ENCODE measurements around the gene ATXN2L.
"Not testable (repeated sequence)": the region's sequence is repeated elsewhere in the genome, so short reads cannot be mapped to it uniquely, and the experiment has no call there.

Gene ATXN2L

GRCh38 chr16:28872952-28873351 is 50.2 kb downstream of the ATXN2L start:
- no peak for DNase-seq

- DNase-seq, result peak; percentile 25 to 51 (median 48)
Measured at GRCh38 chr16:28873543-28874201, 50.9 kb downstream of the ATXN2L start.

- DNase-seq, result no peak
Measured at GRCh38 chr16:28874406-28874805, 51.6 kb downstream of the ATXN2L start.

GRCh38 chr16:28875134-28876018 is 52.6 kb downstream of the ATXN2L start:
- DNase-seq, result no peak

GRCh38 chr16:28876019-28876659 is 53.3 kb downstream of the ATXN2L start:
- no peak for DNase-seq

GRCh38 chr16:28876973-28877654 is 54.3 kb downstream of the ATXN2L start:
- DNase-seq, result no peak

GRCh38 chr16:28877655-28878000 is 54.8 kb downstream of the ATXN2L start:
- no peak for DNase-seq

GRCh38 chr16:28878083-28878926 is 55.5 kb downstream of the ATXN2L start, which contains the start of gene ATP2A1:
ATP2A1 (plus strand) TSS chr16:28878488; CDS start chr16:28878672, 184 bp downstream.
- DNase-seq, result no peak

GRCh38 chr16:28879261-28879840 is 56.6 kb downstream of the ATXN2L start:
- DNase-seq, result no peak

GRCh38 chr16:28879841-28880588 is 57.2 kb downstream of the ATXN2L start:
- DNase-seq, result peak; percentile 77 to 89 (median 86)

GRCh38 chr16:28880589-28880915 is 57.8 kb downstream of the ATXN2L start:
- no peak for DNase-seq

GRCh38 chr16:28880955-28881354 is 58.2 kb downstream of the ATXN2L start:
- no peak for DNase-seq

GRCh38 chr16:28881565-28881964 is 58.8 kb downstream of the ATXN2L start:
- not testable (repeated sequence) for DNase-seq

GRCh38 chr16:28882551-28883160 is 59.9 kb downstream of the ATXN2L start:
- no peak for DNase-seq

GRCh38 chr16:28883221-28883996 is 60.6 kb downstream of the ATXN2L start:
- DNase-seq, result no peak

GRCh38 chr16:28884045-28884444 is 61.2 kb downstream of the ATXN2L start:
- no peak for DNase-seq
